ENCODE measurements around the gene FAM131A.
A peak's percentile ranks its signal among the peaks of the same experiment; 100 is the strongest.

The FAM131A gene

GRCh38 chr3:184379358-184380184, 42.2 kb downstream of the FAM131A start, which contains the start of gene CHRD:
Gene CHRD, plus strand, starts transcription at chr3:184380054. Its CDS starts 265 bp downstream, at chr3:184380319.
- DNase-seq, result no peak

- DNase-seq, result no peak
Observed at GRCh38 chr3:184380185-184380626, 42.8 kb downstream of the FAM131A start.

- DNase-seq, result no peak
Observed at GRCh38 chr3:184380627-184381260, 43.3 kb downstream of the FAM131A start.

GRCh38 chr3:184381261-184382224, 44.1 kb downstream of the FAM131A start:
- DNase-seq, result peak in 1 of 2 donors; percentile 37

- DNase-seq, result no peak
Observed at GRCh38 chr3:184382326-184383032, 45.1 kb downstream of the FAM131A start.

GRCh38 chr3:184383033-184383740, 45.8 kb downstream of the FAM131A start:
- DNase-seq, result no peak

GRCh38 chr3:184384342-184384741, 46.9 kb downstream of the FAM131A start:
- DNase-seq, result no peak

- DNase-seq, result no peak
Observed at GRCh38 chr3:184384856-184385422, 47.5 kb downstream of the FAM131A start.

- DNase-seq, result no peak
Observed at GRCh38 chr3:184386047-184386806, 48.8 kb downstream of the FAM131A start.

GRCh38 chr3:184387174-184387714, 49.8 kb downstream of the FAM131A start:
- no peak for DNase-seq

GRCh38 chr3:184388164-184388935, 51.0 kb downstream of the FAM131A start:
- DNase-seq, result no peak

GRCh38 chr3:184388936-184389230, 51.5 kb downstream of the FAM131A start:
- DNase-seq, result no peak

- no peak for DNase-seq
Observed at GRCh38 chr3:184389384-184389783, 52.0 kb downstream of the FAM131A start.

- no peak for DNase-seq
Observed at GRCh38 chr3:184389935-184390528, 52.6 kb downstream of the FAM131A start.

GRCh38 chr3:184391266-184391665, 53.9 kb downstream of the FAM131A start:
- no peak for DNase-seq

GRCh38 chr3:184395320-184395660, 57.9 kb downstream of the FAM131A start:
- DNase-seq, result no peak

Measured in bone marrow (tissue), 2 donors.